ENCODE measurements around the gene RANBP9. TPM values are rescaled to one million over a fixed set of nuclear protein-coding genes. Genes with fewer than 3 reads are reported as not detected.

The RANBP9 gene
- total and polyA plus RNA-seq, 9 of the 15 experiments (the other 6 are each of a cell fraction or from before 2014, with no cell fraction given) = 27.5 to 130 (median 61.5) TPM

- TF ChIP-seq ZMIZ1 (IDR thresholded peaks at IDR 0.05; ENCODE audit: low read depth in 2 of 2, low read length in 2 of 2) = no peak
- peak; percentile 99 for TF ChIP-seq MXI1 (IDR thresholded peaks at IDR 0.05; ENCODE audit: low read depth, low read length)
- no peak for TF ChIP-seq SRSF3 (IDR thresholded peaks at IDR 0.05; ENCODE audit: insufficient read depth, low read length)
- peak; percentile 14; the same call in 1 of the 2 replicates for TF ChIP-seq RFX5 (IDR thresholded peaks at IDR 0.05; ENCODE audit: low read depth, low read length)
- TF ChIP-seq MCM5 (IDR thresholded peaks at IDR 0.05; ENCODE audit: low read depth) = no peak
- TF ChIP-seq ID3 (CRISPR knock-in tag; IDR thresholded peaks at IDR 0.05) = no peak
- TF ChIP-seq ID3 (tag; IDR thresholded peaks at IDR 0.05) = peak; percentile 80; the same call in 1 of the 2 replicates
- peak; percentile 56 for TF ChIP-seq ZBTB17 (CRISPR knock-in tag; IDR thresholded peaks at IDR 0.05)
- TF ChIP-seq ZNF511 (CRISPR knock-in tag; IDR thresholded peaks at IDR 0.05) = peak; percentile 89
- TF ChIP-seq ZNF449 (CRISPR knock-in tag; IDR thresholded peaks at IDR 0.05) = no peak
- 0 out of 4 replicates have a peak, but pooled peaks of 1 of the 2 experiments have one; percentile 51 for TF ChIP-seq ARNT (IDR thresholded peaks at IDR 0.05)
- TF ChIP-seq ILK (tag; IDR thresholded peaks at IDR 0.05; ENCODE audit: borderline replicate concordance, low read depth) = no peak
- TF ChIP-seq ZNF277 (CRISPR knock-in tag; IDR thresholded peaks at IDR 0.05; ENCODE audit: borderline replicate concordance) = no peak
- TF ChIP-seq RBM39 (optimal IDR thresholded peaks at IDR 0.05; ENCODE audit: low read depth, low read length) = no peak
Observed at GRCh38 chr6:13614926-13615791, 96.5 kb downstream of the RANBP9 start, which contains the start of gene NOL7 (continued).

All from K562 (cell line).